PC-9 (cell line): Measurements from ENCODE around the gene C2orf49.

Experiments
- EZH2 ChIP-seq: fragments of 200-600 bp; sonication (generic); IDR thresholded peaks from 2 replicates; pipeline ENCODE4 v1.8.0; 2017; ENCODE audit warnings: antibody characterized with exemption, low read depth
- TF ChIP-seq, protein P1 (sequence below): fragments of 200-600 bp; sonication (generic); conservative IDR thresholded peaks from 2 replicates; pipeline ENCODE4 v1.6.1; 2017; ENCODE audit warnings: mixed run types, antibody characterized with exemption, mild to moderate bottlenecking, moderate library complexity

DNA sequence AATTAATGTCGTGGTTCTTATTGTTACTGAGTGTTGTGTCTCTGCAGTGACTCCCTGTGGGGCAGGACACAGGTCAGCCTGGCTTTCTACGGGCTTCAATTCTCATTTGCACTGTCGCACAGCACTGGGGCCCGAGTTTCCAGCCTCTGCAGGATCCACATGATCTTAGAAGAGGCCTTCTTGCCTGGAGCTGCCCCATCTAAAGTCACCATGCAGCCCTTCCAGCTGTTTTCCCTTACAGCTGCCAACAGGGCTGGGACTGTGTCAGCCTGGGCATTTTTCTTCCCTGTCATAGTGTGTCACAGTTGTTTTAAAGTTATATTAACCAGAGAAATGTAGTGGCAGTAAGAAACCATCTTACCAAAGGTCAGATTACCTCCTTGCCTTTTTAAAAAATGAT lies 34.5 kb downstream of the C2orf49 start:
- TF ChIP-seq, protein P1, sequence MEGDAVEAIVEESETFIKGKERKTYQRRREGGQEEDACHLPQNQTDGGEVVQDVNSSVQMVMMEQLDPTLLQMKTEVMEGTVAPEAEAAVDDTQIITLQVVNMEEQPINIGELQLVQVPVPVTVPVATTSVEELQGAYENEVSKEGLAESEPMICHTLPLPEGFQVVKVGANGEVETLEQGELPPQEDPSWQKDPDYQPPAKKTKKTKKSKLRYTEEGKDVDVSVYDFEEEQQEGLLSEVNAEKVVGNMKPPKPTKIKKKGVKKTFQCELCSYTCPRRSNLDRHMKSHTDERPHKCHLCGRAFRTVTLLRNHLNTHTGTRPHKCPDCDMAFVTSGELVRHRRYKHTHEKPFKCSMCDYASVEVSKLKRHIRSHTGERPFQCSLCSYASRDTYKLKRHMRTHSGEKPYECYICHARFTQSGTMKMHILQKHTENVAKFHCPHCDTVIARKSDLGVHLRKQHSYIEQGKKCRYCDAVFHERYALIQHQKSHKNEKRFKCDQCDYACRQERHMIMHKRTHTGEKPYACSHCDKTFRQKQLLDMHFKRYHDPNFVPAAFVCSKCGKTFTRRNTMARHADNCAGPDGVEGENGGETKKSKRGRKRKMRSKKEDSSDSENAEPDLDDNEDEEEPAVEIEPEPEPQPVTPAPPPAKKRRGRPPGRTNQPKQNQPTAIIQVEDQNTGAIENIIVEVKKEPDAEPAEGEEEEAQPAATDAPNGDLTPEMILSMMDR, result no peak
- TF ChIP-seq EZH2, result no peak
